ENCODE data around the gene TLE3.

Gene TLE3

DNA sequence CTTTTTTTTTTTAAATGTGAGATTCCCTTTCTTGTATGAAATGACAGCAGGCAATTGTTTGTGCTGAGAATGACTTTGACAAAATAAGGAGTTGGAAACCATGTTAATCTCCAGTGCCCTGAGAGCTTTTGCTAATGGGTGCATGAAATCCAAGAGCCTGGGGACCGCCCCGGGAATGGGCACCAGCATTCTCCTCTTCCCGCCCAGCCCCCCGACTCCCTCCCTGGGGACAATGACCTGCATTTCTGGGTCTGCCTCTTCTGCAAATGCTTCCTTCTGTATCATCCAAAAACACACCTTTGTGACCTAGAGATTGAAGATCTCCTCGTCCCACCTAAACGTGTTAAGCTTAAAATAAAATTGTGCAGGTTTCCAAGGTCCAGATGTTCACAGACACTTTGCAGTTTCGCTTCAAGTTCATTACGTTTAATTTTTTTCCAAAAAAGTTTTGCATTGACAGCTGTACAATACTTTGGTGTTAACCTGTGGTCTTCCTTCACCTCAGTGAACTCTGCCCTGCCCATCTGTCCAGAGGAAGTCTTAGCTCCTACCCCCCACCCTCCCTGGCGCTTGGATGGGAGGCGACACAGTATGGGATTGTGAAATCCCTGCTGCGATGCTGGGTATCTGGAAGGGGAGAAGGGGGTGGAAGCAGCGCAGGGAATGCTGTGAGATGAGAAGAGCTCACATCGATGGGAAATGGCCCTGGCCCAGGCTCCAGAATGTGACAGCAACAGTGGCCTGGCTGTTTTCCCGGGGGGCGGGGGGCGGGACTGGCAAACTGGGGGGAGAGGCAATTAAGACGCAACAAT is 50.1 kb downstream of the TLE3 start:
- DNase-seq (ENCODE audit: low read depth), result no peak

DNA sequence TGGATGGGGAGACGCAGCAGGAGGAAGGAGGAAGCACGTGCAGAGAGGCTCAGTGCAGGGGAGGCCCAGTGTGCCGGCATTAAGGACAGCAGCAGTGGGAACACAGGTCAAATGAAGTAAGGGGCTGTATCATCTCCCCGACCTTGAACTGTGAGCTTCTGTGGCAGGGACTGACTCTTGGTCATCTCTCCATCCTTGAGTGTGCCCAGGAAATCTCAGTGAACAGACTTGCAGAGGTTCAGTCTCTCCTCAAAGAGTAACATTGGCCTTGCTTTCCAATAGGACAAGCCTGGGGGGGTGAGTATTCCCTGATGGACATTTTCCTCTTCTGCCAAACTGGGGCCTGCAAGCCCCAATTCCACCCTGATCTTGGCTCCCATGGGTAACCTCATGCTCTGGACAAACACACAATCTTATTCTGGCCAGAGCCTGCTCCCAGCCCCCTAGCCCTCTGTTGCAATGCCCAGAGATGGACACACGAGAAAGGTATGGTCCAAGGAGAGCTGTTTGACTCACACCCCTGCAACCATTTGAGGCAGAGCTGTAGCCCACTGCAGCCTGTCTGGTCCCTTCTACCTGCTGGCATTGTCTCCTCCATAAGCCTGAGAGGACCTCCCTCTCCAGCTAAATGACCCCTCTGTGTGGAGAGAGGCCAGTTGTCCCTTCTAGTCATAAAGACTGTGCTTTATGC is 50.9 kb downstream of the TLE3 start:
- DNase-seq (ENCODE audit: low read depth), result no peak

DNA sequence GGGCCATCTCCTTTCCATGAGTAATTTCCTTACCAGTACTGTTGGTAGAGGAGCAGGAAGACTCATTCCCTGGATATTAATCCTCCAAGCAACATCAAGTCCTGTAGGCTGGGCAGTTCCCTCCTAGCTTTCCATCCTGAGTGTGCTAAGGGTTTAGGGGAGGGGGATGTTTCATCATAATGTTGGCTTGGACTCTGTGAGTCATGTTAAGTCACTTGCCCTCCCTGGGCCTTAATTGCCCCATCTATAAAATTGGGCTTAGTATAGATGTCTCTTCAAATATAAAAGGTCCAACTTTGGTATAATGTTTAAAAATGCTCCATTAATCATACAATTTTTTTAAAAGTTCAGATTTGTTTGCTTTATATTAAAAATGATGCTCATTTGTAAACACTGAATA is 52.7 kb downstream of the TLE3 start:
- peak; percentile 14 for DNase-seq (ENCODE audit: low read depth)

DNA sequence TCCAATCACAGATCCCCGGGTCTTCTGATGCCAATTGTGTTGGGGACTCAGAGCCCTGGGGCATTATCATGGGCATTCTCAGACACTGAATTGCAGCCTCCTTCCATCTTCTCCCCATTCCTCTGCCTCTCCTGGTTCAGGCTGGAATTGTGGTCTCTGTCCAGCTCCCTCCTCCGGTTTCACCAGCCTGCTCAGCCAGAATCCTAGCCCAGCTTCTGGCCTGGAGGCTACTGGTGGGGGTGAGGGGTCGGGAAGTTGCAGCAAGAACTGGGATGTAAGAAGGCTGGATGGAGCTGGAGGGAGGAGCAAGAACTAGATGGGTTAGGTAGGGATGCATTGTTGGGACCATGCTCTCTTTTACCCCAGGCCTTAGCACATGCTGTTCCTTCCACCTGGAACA is 53.5 kb downstream of the TLE3 start:
- no peak for DNase-seq (ENCODE audit: low read depth)

DNA sequence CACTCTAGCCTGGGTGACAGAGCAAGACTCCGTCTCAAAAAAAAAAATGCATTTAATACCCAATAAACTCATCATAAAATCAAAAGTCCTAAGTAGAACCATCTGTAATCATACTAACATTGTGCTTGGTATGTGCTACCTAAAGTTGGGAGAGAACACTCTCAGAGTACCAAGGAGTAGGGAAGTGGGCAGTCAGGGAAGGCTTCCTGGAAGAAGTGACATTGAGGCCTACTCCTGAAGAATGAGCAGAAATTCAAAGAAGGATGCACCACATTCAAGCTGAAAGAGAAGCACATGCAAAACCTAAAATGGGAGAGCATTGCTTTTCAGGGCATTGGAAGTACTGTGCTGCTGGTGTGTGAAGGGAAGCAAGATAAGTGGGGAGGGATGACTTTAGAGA is 54.1 kb downstream of the TLE3 start:
- no peak for DNase-seq (ENCODE audit: low read depth)

DNA sequence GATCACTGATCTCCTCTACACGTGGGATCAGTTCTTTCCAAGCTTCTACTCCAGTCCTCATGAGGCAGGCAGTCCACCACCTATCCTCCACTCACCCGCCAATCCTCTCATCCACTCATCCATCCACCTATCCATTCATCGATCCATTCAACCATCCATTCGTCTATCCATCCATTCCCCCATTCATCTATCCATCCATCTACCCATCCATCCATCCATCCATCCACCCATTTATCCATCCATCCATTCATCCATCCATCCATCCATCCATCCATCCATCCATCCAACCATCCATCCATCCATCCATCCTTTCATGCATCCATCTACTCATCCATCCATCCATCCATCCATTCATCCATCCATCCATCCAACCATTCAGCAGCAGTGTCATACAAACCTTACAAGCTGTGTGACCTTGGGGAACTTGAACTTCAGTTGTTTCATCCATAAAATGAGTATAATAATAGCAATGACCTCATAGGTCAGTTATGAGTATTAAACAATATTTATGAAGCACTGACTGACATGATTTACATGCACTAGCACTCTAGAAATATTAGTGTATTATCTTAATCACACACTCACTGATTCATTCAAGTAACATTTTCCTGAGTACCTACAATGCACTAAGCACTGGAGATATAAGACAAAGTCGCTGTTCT is 55.0 kb downstream of the TLE3 start:
- DNase-seq (ENCODE audit: low read depth), result no peak

DNA sequence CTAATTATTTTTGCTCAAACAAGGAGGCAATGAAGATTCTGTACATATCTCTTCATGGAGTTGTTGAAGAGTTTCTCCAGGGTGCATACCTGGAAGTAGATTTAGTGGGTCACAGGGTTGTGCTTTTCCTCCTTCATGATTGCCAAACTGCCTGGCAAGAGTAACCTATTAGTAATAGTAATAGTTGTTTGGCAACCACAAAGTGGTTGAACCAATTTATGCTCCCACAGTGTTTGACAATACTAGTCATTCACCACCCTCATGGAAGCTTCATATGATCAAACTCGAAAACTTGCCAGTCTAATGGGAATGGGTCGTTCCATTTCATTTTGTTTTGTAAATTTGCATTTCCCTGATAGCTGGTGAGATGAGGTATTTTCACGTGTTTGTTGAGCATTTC is 57.8 kb downstream of the TLE3 start:
- DNase-seq (ENCODE audit: low read depth), result no peak

DNA sequence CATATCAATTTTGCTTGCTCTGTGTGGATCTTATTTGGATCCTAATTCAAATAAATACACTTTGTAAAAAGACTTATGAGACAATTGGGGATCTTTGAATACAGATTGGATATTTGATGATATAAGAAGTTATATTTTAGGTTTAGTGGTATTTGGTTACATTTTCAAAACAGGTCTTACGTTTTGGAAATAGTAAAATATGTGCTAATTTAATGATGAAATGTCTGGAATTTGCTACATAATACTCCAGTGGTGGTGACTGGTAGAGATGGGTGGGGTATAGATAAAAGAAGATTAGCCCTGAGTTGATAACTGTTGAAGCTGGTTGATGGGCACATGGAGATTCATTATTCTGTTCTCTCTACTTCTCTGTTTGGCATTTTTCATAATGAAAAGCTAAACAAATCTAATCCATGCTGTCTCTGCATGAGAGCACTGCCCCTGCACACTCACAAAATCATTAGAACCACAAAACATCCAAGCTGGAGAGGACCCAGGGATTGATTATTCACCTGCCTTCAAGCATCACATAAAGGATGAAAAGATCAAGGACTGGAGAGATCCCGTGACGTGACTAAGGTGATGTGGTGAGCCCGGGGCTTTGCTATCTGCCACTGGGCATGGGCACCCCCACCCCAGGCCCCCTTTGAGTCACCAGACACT is 58.9 kb downstream of the TLE3 start:
- no peak for DNase-seq (ENCODE audit: low read depth)

DNA sequence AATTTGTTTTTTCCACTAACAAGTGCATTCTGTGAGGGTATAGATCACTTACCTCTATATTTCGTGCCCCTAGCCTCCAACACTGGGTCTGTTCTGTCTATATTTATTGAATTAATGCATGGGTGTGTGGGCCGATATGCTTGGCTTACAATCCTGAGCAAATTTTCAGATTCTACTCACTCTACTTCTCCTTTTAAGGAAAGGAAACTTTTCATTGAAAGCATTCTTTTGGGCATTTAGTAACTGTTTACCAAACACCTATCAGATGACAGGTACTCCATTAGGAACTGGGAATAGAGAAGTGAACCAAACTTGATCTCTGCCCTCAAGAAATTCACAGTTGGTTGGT is 60.5 kb downstream of the TLE3 start:
- DNase-seq (ENCODE audit: low read depth), result no peak

DNA sequence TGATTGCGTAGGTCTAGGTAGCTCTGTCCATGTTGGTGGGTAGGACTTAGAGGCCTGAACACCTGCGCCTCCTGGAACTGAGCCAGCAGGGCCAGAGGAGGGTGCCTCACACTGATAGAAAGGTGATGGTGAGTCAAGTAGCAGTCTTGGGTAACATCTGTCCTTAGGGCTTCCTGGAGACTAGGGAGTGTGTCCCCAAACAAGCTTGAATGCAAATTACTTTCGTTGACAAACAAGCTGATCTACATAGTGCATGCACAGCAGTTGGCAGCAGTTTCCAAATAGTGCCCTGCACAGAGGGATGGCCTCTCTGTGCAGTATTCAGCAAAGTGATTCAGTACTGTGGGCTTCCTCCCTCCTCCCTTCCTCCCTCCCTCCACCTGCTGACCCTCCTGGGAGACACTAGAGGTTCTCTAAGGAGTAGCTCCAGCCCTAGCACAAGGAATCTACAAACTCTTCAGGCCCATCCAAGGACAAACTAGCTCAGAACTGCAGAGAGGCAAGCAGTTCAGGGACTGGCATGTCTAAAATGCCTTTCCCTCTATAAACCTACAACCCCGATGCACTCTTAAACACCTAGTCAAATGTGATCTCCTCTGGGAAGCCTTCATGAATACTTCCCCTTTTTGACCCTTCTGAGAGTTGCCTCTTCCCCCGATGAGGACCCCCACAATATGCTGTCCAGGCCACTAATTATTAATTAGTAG is 61.0 kb downstream of the TLE3 start:
- no peak for DNase-seq (ENCODE audit: low read depth)

DNA sequence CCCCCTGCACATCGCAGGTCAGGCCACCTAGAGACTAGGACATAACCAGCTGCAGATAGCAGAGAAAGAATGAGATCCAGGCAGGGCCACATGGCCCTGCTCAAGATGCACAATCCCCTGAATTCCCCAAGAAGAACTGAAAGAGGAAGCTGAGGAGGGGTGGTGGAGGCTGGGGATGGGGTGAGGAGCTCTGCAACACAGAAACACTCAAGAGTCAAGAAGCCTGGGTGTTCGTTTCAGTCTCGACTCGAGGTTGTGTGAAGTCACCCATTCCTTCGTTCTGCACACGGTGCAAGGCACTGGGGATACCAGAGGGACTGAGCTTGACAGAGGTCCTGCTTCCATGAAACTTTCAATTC is 62.0 kb downstream of the TLE3 start:
- no peak for DNase-seq (ENCODE audit: low read depth)

DNA sequence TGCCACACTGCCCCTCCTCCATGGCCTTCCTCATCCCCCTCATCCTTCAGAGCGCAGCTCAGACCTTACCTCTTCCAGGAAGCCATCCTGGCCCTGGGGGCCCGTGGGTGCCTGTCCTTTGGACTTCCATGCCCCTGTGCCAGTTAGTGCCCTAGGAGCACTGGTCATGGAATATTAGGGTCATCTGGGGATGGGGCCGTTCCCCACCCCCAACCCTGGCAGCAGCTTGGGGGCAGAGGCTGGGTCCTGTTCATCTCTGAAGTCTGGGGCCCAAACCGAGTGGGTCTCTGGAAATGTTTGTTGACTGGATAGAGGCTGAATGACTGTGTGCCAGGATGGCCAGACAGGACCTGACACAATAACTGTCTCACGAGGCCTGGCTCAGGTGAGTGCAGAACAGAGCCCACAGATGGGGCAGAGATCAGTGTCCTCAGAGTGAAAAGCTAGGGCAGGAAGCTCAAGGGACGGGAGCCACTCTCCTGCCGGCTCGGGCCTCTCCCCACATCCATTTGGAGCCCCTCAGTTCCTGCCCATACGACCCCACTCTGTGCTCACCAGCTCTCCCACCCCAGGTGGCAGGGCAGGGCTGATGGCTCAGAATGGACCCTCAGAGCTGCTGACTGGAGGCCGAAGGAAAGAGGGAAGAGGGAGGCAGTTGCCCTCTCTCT is 62.5 kb downstream of the TLE3 start:
- DNase-seq (ENCODE audit: low read depth), result no peak

DNA sequence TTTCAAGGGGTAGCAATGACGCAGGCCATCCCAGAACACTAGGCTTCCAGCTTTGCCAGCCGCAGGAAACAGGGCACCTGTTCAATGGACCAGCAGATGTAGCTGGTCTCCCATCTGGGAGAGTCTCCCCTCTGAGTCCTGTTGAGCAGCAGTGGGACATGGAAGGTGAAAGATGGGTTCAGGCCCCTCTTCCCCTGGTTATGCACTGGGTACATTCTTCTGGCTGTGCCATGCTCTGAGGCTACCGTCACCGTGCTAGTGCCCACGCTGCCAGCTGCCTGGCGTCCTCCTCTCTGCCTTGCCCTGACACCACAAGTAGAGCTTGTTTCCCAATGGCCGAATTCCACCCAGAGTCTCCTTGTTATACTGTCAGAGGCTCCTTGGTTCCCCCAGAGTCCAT is 63.1 kb downstream of the TLE3 start:
- DNase-seq (ENCODE audit: low read depth), result no peak

DNA sequence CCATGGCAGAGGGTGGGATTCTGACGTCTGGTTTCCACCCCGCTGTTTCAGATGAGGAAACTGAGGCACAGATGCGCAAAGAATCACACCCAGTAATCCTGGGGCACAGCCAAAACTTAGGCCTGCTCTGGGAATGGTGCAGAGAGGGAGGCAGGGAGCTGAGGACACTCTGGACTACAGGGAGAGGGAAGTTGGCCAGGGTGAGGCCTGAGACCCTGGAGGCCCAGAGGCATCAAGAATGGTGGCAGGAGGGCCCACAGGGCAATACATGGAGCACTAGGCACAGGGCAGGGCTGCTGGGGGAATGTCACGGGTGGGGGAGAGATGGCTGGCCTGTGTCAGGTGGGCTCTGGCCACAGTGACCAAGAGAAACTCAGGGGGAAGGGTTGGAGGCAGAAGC is 63.6 kb downstream of the TLE3 start:
- DNase-seq (ENCODE audit: low read depth), result no peak

DNA sequence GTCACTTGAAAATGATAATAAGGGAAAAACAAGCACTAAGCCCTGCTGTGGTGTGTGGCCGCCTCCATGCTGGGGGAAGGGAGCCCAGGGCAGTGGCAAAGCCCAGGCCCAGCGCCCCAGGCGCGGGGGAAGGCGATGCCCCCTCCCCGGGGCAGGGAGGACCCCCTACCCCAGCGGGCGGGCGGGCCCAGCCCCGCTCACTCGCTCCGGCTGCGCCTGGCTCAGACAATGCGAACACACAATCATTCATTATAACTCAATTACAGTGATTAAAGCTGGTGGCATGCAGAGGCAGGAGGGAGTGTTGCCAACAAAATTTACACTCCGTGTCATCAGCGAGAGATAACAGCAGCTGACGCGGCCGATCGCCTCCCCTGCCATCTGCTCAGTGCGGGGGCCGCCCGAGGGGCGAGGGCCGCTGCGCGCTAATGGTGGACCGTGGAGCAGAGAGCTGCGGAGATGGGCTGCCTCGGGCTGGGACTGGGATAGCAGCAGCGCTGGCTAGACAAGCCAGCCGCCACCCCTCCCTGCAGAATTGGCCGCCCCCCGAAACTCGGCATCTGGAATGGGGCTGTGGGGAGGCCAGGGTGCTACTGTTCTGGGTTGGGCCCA is 64.1 kb downstream of the TLE3 start:
- DNase-seq (ENCODE audit: low read depth), result peak; percentile 38

DNA sequence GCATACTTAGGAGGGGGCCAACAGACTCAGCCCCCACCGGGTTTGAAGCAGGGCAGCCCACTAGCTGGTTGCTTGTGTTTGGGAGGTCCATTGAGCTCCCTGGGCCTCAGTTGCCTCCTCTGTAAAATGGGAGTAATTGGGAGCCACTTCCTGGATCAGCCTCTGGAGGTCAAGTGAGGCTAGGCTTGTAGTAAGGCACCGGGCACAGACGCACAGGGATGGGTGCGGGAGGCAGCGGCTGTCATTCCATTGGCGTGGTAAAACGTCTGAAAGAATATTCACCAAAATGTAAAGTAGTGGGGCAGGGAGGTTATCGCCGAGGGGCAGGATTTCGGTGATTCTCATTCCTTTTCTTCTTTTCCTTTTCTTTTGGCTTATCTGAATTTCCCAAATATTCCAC is 64.6 kb downstream of the TLE3 start:
- no peak for DNase-seq (ENCODE audit: low read depth)

DNA sequence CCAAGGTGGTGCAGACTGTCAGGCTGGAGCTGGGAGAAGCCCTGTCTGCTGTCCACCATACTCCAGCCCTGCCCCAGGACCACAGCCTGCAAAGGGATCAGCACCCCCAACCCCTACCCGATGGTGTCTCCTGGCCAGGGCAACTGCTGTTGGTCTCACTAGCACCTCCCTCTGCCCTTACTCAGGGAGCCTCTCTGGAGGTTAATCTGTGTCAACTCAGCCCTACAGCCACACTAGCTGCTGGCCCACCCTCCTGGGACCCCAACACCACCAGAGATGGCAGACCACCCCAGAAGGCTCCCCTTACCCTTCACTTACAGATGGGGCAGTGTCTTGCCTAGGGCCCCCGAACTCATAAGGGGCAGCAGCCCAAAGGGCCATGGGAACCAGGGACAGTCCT is 65.2 kb downstream of the TLE3 start:
- DNase-seq (ENCODE audit: low read depth), result no peak

DNA sequence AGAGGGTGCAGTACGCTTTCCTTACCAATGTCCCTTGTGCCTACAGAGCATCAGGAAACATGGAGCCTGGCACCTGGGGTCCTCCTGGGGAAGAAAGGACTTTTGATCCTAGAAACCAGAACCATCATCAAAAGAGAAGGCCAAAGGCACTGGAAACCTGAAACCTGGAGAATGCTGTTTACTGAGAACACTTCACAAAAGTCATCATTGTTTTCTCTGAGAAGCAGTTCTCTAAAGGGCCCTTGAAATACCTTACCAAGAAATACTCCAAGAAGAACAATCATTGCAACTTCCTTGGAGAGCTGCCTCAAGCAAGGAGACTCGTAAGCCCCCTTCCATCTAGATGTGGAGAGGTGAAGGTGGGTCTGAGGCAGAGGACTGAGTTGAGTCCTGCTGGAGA is 66.0 kb downstream of the TLE3 start:
- no peak for DNase-seq (ENCODE audit: low read depth)

DNA sequence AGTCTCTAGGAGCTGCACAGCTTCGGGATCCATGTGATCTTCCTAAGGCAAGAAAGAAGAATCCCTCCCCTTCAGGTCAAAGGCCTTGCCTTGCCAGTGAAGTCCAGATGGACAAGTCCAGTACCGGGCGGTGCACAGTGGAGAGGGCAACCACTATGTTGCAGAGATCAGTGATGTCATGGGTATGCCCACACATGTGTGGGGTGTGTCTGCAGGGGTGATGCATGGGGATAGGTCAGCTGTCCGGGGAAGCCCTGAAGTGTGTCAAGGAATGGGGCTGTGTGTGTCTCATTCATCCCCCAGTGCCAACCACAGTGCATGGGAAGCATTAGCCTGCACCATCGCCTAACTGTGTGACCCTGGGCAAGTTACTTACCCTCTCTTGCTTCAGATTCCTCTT is 66.5 kb downstream of the TLE3 start:
- DNase-seq (ENCODE audit: low read depth), result no peak

DNA sequence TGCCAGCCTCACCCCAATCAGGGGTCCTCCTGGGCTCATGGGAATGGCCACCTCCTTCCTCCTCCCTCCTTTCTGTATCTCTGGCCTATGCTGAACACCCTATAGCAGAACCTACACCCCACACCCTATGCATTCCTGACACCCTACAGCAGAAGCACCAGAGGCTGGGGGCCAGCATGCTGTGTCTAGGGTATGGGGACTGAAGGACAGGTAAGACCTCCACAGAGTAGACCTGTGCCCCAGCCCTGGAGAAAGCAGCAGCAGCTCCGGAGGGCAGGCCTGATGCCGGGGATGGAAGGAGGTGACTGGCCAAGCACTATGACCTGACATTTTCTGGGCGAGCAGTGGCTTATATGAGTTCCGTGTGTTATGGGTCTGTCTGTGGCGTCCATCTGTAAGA is 66.9 kb downstream of the TLE3 start:
- no peak for DNase-seq (ENCODE audit: low read depth)

DNA sequence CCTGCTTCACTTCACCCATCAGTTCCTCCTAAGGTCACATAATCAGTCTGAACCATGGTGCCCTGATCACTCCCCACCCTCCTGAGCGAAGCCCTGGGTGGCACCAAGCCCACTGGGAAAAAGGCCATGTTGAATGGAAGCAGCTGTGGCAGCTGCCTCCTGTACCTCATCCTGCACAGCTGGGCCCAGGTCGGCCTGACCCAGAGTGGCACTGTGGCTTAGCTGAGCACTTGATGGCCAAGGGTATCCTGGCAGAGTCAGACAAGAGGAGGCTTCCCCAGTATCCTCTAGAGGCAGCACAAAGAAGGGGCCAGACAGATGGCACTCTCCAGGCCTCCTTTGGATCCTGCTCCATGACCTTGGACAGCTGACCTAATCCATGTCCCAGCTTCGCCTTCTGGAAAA is 68.4 kb downstream of the TLE3 start:
- DNase-seq (ENCODE audit: low read depth), result no peak
